Measurements from ENCODE around the gene FTO.

DNA sequence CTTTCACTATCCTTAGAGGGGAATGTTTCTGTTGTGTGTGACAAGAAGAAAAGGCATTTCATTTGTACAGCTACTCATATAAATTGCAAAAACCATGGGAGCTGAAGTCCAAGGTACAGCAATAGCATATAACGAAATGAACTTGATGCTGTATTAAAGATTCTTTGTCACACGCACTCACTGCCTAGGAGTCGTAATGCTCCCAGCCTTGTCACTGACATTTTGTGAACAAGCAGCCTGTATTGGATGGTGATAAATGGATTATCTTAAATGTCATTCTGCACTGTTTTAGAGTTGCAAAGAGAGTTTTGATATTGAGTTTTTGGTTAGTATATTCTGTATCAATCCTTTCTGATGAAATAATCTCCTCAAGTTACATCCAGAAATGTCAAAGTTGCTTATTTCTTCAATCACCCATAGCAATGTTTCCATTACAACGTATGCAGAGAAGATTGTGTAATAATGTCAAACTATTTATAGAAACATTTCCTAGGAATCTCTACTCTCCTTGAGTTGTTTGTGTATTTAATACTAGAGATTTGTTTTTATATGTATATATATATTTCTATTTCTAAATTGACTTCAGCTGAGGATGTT, 270.6 kb downstream of the FTO start:
- TF ChIP-seq, protein P1, sequence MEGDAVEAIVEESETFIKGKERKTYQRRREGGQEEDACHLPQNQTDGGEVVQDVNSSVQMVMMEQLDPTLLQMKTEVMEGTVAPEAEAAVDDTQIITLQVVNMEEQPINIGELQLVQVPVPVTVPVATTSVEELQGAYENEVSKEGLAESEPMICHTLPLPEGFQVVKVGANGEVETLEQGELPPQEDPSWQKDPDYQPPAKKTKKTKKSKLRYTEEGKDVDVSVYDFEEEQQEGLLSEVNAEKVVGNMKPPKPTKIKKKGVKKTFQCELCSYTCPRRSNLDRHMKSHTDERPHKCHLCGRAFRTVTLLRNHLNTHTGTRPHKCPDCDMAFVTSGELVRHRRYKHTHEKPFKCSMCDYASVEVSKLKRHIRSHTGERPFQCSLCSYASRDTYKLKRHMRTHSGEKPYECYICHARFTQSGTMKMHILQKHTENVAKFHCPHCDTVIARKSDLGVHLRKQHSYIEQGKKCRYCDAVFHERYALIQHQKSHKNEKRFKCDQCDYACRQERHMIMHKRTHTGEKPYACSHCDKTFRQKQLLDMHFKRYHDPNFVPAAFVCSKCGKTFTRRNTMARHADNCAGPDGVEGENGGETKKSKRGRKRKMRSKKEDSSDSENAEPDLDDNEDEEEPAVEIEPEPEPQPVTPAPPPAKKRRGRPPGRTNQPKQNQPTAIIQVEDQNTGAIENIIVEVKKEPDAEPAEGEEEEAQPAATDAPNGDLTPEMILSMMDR (conservative IDR thresholded peaks at IDR 0.05 in 1 of 2, IDR thresholded peaks at IDR 0.05 in 1 of 2; ENCODE audit: extremely low read depth in 1 of 2, insufficient read depth in 1 of 2, low read depth in 1 of 2, low read length in 2 of 2) = no peak
- no peak for TF ChIP-seq EZH2 (IDR thresholded peaks at IDR 0.05; ENCODE audit: borderline replicate concordance, low read length)

Measured in mammary epithelial cell (primary cell).